Neural progenitor cell (in vitro differentiated cells): ENCODE data around the gene DNAJA4.

Source experiments
- EZH2 ChIP-seq: fragments of 200-600 bp; sonication (generic); IDR thresholded peaks from 2 replicates; pipeline ENCODE4 v1.6.1; 2017; ENCODE audit warnings: antibody characterized with exemption, mild to moderate bottlenecking, moderate library complexity
- EZH2phosphoT487 ChIP-seq: fragments of 200-600 bp; sonication (generic); IDR thresholded peaks from 2 replicates; pipeline ENCODE4 v1.6.1; 2017; ENCODE audit warnings: antibody characterized with exemption
- TF ChIP-seq, protein P1 (sequence below): fragments of 200-600 bp; sonication (generic); IDR thresholded peaks from 2 replicates; pipeline ENCODE4 v1.5.1; 2017; ENCODE audit warnings: antibody characterized with exemption, mild to moderate bottlenecking

DNA sequence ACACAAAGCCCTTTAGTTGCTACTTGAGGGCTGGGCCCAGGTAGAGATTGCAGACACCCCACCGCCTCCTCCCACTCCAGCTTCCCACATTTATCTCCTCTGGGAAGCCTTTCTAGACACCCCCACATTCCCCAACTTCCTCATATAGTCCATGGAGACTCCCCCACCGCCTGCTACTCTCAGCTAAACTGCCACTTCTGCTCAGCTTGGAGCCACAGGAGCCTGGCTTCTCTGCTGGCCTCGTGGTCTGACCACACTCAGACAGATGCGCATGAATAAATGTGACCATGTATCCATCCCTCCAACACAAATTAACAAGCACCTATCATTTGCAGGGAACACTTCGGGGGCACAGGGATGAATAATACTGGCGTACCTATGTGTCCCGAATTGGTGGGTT, 19.5 kb upstream of the DNAJA4 start:
- TF ChIP-seq, protein P1, sequence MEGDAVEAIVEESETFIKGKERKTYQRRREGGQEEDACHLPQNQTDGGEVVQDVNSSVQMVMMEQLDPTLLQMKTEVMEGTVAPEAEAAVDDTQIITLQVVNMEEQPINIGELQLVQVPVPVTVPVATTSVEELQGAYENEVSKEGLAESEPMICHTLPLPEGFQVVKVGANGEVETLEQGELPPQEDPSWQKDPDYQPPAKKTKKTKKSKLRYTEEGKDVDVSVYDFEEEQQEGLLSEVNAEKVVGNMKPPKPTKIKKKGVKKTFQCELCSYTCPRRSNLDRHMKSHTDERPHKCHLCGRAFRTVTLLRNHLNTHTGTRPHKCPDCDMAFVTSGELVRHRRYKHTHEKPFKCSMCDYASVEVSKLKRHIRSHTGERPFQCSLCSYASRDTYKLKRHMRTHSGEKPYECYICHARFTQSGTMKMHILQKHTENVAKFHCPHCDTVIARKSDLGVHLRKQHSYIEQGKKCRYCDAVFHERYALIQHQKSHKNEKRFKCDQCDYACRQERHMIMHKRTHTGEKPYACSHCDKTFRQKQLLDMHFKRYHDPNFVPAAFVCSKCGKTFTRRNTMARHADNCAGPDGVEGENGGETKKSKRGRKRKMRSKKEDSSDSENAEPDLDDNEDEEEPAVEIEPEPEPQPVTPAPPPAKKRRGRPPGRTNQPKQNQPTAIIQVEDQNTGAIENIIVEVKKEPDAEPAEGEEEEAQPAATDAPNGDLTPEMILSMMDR: no peak
- TF ChIP-seq EZH2 (no peak), EZH2phosphoT487 (no peak)
